Measurements from ENCODE around the gene C2orf68.

Gene C2orf68

GRCh38 chr2:85584354-85584856 lies 27.5 kb downstream of the C2orf68 start, which contains the start of gene VAMP5:
VAMP5 (plus strand) TSS chr2:85584431; CDS start chr2:85584491, 60 bp downstream.
- H3K27ac Mint-ChIP-seq: peak within 1 kb of the TSS; percentile 62 to 95 (median 85)
- peak within 1 kb of the TSS in 2 of 3 experiments; percentile 25 to 27 for H3K4me3 Mint-ChIP-seq
- no peaks in the 10 kb centered on the region for H3K27me3 Mint-ChIP-seq (ENCODE audit: low read depth)
- H3K9me3 Mint-ChIP-seq: no peaks in the 10 kb centered on the region
- H3K4me1 Mint-ChIP-seq: peaks cover 41% of the 10 kb centered on the region
- H3K36me3 Mint-ChIP-seq (ENCODE audit: low read depth): peaks cover 5% of the 10 kb centered on the region
- TF ChIP-seq, protein P1, sequence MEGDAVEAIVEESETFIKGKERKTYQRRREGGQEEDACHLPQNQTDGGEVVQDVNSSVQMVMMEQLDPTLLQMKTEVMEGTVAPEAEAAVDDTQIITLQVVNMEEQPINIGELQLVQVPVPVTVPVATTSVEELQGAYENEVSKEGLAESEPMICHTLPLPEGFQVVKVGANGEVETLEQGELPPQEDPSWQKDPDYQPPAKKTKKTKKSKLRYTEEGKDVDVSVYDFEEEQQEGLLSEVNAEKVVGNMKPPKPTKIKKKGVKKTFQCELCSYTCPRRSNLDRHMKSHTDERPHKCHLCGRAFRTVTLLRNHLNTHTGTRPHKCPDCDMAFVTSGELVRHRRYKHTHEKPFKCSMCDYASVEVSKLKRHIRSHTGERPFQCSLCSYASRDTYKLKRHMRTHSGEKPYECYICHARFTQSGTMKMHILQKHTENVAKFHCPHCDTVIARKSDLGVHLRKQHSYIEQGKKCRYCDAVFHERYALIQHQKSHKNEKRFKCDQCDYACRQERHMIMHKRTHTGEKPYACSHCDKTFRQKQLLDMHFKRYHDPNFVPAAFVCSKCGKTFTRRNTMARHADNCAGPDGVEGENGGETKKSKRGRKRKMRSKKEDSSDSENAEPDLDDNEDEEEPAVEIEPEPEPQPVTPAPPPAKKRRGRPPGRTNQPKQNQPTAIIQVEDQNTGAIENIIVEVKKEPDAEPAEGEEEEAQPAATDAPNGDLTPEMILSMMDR (IDR thresholded peaks at IDR 0.05; ENCODE audit: unreplicated experiment in 3 of 3): no peak

DNA sequence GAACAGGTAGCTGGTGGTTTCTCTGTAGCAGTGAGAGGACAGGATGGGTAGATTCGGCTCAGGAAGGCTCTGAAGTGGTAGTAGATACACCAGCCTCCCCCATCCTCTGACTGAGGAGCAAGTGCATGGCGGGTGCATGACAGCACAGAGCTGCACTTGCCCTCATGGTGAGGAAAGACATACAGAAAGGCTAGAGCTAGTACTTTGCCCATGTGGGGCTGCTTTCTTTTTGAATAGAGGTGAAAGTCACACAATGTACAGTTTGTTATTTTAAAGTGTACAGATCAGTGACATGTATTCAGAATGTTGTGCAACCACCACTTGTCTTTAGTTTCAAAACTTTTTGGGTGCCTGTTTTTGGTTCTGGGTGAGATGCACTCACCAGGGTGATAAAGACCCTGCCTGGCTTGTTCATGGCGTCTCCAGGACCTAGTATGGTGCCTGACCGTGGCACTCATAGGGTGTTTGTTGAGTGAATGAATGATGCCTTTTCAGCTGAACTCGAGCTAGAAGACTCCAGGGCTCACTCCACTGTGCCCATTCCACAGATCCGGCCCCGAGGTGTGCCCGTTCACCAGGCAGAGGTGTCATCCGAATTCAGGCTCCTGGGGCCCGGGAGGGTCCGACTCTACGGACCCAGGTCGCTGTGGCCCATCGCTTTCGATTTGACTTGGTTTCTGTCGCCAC lies 28.1 kb downstream of the C2orf68 start:
- peaks cover 47% of the 10 kb centered on the region for H3K4me1 Mint-ChIP-seq
- no peak overlapping the region for H3K4me3 Mint-ChIP-seq
- no peaks in the 10 kb centered on the region for H3K9me3 Mint-ChIP-seq
- peaks cover 5% of the 10 kb centered on the region for H3K36me3 Mint-ChIP-seq (ENCODE audit: low read depth)
- no peaks in the 10 kb centered on the region for H3K27me3 Mint-ChIP-seq (ENCODE audit: low read depth)
- H3K27ac Mint-ChIP-seq: peak overlapping the region in 2 of 3 experiments; percentile 35 to 58
- TF ChIP-seq, protein P1 (IDR thresholded peaks at IDR 0.05; ENCODE audit: unreplicated experiment in 3 of 3): no peak

GRCh38 chr2:85582492-85582891 lies 29.4 kb downstream of the C2orf68 start:
- Mint-ChIP-seq H3K27me3 (ENCODE audit: low read depth) (no peaks in the 10 kb centered on the region), H3K36me3 (ENCODE audit: low read depth) (peaks cover 5% of the 10 kb centered on the region), H3K9me3 (no peaks in the 10 kb centered on the region), H3K4me3 (no peak overlapping the region), H3K4me1 (peaks cover 50% of the 10 kb centered on the region), H3K27ac (peak overlapping the region; percentile 35 to 91 (median 76))
- TF ChIP-seq, protein P1 (IDR thresholded peaks at IDR 0.05; ENCODE audit: unreplicated experiment in 3 of 3): no peak

DNA sequence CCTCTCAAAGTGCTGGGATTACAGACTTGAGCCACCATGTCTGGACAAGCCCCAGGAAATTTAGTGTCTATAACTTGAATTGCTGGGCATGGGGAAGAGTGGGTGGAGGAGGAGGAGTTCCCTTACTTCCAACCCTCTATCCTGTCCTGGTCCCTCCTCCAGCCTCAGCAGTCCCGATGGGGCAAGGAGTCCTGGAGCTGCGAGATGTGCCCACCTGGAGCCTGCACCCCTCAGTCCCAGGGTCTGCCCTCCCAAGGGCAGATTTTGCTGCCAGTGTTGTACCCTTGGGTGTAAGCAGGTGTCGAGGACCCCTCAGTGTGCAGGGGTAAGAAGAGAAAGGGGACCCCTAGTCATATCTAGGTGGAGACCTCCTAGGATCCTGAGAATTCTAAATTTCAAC lies 31.7 kb downstream of the C2orf68 start:
- H3K4me1 Mint-ChIP-seq: peaks cover 48% of the 10 kb centered on the region
- peaks cover 5% of the 10 kb centered on the region for H3K36me3 Mint-ChIP-seq (ENCODE audit: low read depth)
- TF ChIP-seq, protein P1 (IDR thresholded peaks at IDR 0.05; ENCODE audit: unreplicated experiment in 3 of 3): no peak
- no peaks in the 10 kb centered on the region for H3K9me3 Mint-ChIP-seq
- H3K27ac Mint-ChIP-seq: peak overlapping the region; percentile 63 to 99 (median 98)
- peak overlapping the region in 2 of 3 experiments; percentile 36 to 56 for H3K4me3 Mint-ChIP-seq
- H3K27me3 Mint-ChIP-seq (ENCODE audit: low read depth): no peaks in the 10 kb centered on the region

GRCh38 chr2:85579266-85579935 lies 32.5 kb downstream of the C2orf68 start:
- H3K27ac Mint-ChIP-seq: peak overlapping the region; percentile 98 to 99 (median 98)
- peaks cover 44% of the 10 kb centered on the region for H3K4me1 Mint-ChIP-seq
- peak overlapping the region; percentile 68 to 83 (median 76) for H3K4me3 Mint-ChIP-seq
- no peaks in the 10 kb centered on the region for H3K9me3 Mint-ChIP-seq
- TF ChIP-seq, protein P1 (IDR thresholded peaks at IDR 0.05; ENCODE audit: unreplicated experiment in 3 of 3): no peak
- H3K27me3 Mint-ChIP-seq (ENCODE audit: low read depth): no peaks in the 10 kb centered on the region
- peaks cover 5% of the 10 kb centered on the region for H3K36me3 Mint-ChIP-seq (ENCODE audit: low read depth)
